ENCODE measurements around the gene HELZ.

The HELZ gene

DNA sequence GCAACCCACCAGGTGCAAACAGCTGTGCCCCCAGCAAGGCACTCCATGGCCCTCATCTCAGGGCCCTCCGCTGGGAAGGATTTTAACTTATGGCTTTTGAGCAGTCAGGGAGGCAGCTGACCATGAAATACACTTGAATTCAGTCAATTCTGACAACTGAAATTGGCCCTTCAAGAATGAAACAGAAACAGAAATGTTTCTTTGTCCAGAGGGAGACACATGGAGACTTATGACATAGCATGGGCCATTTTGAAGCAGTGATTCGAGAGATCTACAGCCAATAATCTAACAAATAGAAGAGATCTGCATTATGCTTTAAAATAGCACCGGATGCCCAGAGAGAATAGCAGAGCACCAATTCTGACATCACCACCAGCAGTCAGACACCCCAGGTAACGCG, 193.2 kb downstream of the HELZ start:
- H3F3A ChIP-seq (ENCODE audit: insufficient read depth, low read length), result no peaks in the 10 kb centered on the region
- no peaks in the 10 kb centered on the region; the same call in 1 of the 2 replicates for H3K36me3 ChIP-seq (ENCODE audit: insufficient read depth, low read length)
- no peak overlapping the region for H3K27ac ChIP-seq (ENCODE audit: low read depth, low read length, poor library complexity, severe bottlenecking)
- H3K4me2 ChIP-seq (ENCODE audit: low read length), result no peak overlapping the region
- H3K4me3 ChIP-seq (ENCODE audit: low read depth, low read length, poor library complexity, severe bottlenecking), result no peak overlapping the region
- H3K27me3 ChIP-seq (ENCODE audit: insufficient read depth, low read length), result peaks cover 17% of the 10 kb centered on the region; the same call in 1 of the 2 replicates
- no peaks in the 10 kb centered on the region for H3K79me2 ChIP-seq (ENCODE audit: insufficient read depth, low read length)
- no peaks in the 10 kb centered on the region for H3K9me2 ChIP-seq (ENCODE audit: low read depth, low read length)
- H3K9me3 ChIP-seq (ENCODE audit: low read length), result peaks cover 13% of the 10 kb centered on the region; the same call in 1 of the 2 replicates
- no peak for TF ChIP-seq EZH2 (IDR thresholded peaks at IDR 0.05; ENCODE audit: borderline replicate concordance, low read length)
- TF ChIP-seq, protein P1, sequence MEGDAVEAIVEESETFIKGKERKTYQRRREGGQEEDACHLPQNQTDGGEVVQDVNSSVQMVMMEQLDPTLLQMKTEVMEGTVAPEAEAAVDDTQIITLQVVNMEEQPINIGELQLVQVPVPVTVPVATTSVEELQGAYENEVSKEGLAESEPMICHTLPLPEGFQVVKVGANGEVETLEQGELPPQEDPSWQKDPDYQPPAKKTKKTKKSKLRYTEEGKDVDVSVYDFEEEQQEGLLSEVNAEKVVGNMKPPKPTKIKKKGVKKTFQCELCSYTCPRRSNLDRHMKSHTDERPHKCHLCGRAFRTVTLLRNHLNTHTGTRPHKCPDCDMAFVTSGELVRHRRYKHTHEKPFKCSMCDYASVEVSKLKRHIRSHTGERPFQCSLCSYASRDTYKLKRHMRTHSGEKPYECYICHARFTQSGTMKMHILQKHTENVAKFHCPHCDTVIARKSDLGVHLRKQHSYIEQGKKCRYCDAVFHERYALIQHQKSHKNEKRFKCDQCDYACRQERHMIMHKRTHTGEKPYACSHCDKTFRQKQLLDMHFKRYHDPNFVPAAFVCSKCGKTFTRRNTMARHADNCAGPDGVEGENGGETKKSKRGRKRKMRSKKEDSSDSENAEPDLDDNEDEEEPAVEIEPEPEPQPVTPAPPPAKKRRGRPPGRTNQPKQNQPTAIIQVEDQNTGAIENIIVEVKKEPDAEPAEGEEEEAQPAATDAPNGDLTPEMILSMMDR (IDR thresholded peaks at IDR 0.05; ENCODE audit: low read length), result no peak
- no peaks in the 10 kb centered on the region for H4K20me1 ChIP-seq (ENCODE audit: insufficient read depth, low read length)
- H3K9ac ChIP-seq (ENCODE audit: low read length), result no peak overlapping the region
- peaks cover 6% of the 10 kb centered on the region for H3K4me1 ChIP-seq (ENCODE audit: insufficient read depth, low read length, severe bottlenecking)
- no peak overlapping the region for H2AFZ ChIP-seq (ENCODE audit: low read length)

DNA sequence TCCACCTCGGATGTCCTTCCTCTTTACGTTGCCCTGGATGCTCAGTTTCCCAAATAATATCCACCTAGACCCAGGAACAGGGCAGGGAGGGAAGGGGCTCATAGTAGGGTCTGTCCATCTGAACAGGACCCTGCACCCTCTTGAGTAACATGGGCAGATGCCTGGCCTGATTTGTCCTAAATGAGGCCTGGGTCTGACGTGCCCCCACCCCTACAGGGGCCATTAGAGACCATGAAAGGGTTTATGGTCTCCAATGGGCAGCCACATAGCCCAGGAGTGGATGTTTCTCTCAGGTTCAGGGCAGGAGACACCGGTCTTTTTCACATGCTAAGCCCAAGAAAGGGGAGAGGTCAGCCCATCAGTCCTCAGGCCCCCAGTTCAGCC, 193.8 kb downstream of the HELZ start:
- Histone ChIP-seq H3K27ac (ENCODE audit: low read depth, low read length, poor library complexity, severe bottlenecking) (no peak overlapping the region), H3K36me3 (ENCODE audit: insufficient read depth, low read length) (no peaks in the 10 kb centered on the region; the same call in 1 of the 2 replicates)
- TF ChIP-seq, protein P1 (IDR thresholded peaks at IDR 0.05; ENCODE audit: low read length), result no peak
- no peak for TF ChIP-seq EZH2 (IDR thresholded peaks at IDR 0.05; ENCODE audit: borderline replicate concordance, low read length)

GRCh38 chr17:67050471-67051154, 194.4 kb downstream of the HELZ start:
- Histone ChIP-seq H3K9ac (ENCODE audit: low read length) (no peak overlapping the region), H3K4me1 (ENCODE audit: insufficient read depth, low read length, severe bottlenecking) (no peaks in the 10 kb centered on the region), H4K20me1 (ENCODE audit: insufficient read depth, low read length) (no peaks in the 10 kb centered on the region), H3K4me3 (ENCODE audit: low read depth, low read length, poor library complexity, severe bottlenecking) (no peak overlapping the region), H3K27me3 (ENCODE audit: insufficient read depth, low read length) (peaks cover 17% of the 10 kb centered on the region; the same call in 1 of the 2 replicates), H3K9me3 (ENCODE audit: low read length) (peaks cover 13% of the 10 kb centered on the region; the same call in 1 of the 2 replicates), H3K9me2 (ENCODE audit: low read depth, low read length) (no peaks in the 10 kb centered on the region), H3K79me2 (ENCODE audit: insufficient read depth, low read length) (no peaks in the 10 kb centered on the region), H3K4me2 (ENCODE audit: low read length) (no peak overlapping the region), H3K36me3 (ENCODE audit: insufficient read depth, low read length) (no peaks in the 10 kb centered on the region; the same call in 1 of the 2 replicates), H3F3A (ENCODE audit: insufficient read depth, low read length) (no peaks in the 10 kb centered on the region), H3K27ac (ENCODE audit: low read depth, low read length, poor library complexity, severe bottlenecking) (no peak overlapping the region), H2AFZ (ENCODE audit: low read length) (no peak overlapping the region)
- TF ChIP-seq, protein P1 (IDR thresholded peaks at IDR 0.05; ENCODE audit: low read length), result no peak
- no peak for TF ChIP-seq EZH2 (IDR thresholded peaks at IDR 0.05; ENCODE audit: borderline replicate concordance, low read length)

More for the DNA sequence above, 193.8 kb downstream of the HELZ start:
- no peaks in the 10 kb centered on the region for H3K9me2 ChIP-seq (ENCODE audit: low read depth, low read length)
- peaks cover 13% of the 10 kb centered on the region; the same call in 1 of the 2 replicates for H3K9me3 ChIP-seq (ENCODE audit: low read length)
- H3K27me3 ChIP-seq (ENCODE audit: insufficient read depth, low read length), result peaks cover 17% of the 10 kb centered on the region; the same call in 1 of the 2 replicates
- no peaks in the 10 kb centered on the region for H3K4me1 ChIP-seq (ENCODE audit: insufficient read depth, low read length, severe bottlenecking)
- H2AFZ ChIP-seq (ENCODE audit: low read length), result no peak overlapping the region
- H3K9ac ChIP-seq (ENCODE audit: low read length), result no peak overlapping the region
- no peak overlapping the region for H3K4me2 ChIP-seq (ENCODE audit: low read length)
- H4K20me1 ChIP-seq (ENCODE audit: insufficient read depth, low read length), result no peaks in the 10 kb centered on the region
- no peaks in the 10 kb centered on the region for H3K79me2 ChIP-seq (ENCODE audit: insufficient read depth, low read length)
- no peak overlapping the region for H3K4me3 ChIP-seq (ENCODE audit: low read depth, low read length, poor library complexity, severe bottlenecking)
- no peaks in the 10 kb centered on the region for H3F3A ChIP-seq (ENCODE audit: insufficient read depth, low read length)

Data from OCI-LY1 (cell line).